GM21390 (cell line): Measurements from ENCODE around the gene TST.

ENCODE experiments used
- ATAC-seq: cut with Tn5 transposase; IDR thresholded peaks from one replicate; pipeline ENCODE4 v1.9.1; 2021; ENCODE audit not compliant: unreplicated experiment

The TST gene

GRCh38 chr22:36988075-36988832 is 31.0 kb downstream of the TST start:
- ATAC-seq, result no peak

GRCh38 chr22:36986242-36986821 is 32.9 kb downstream of the TST start:
- ATAC-seq, result no peak

- no peak for ATAC-seq
Measured at GRCh38 chr22:36985211-36985889, 33.9 kb downstream of the TST start.

GRCh38 chr22:36982136-36982535 is 37.1 kb downstream of the TST start:
- ATAC-seq, result no peak

GRCh38 chr22:36981247-36981775 is 37.9 kb downstream of the TST start:
- ATAC-seq, result no peak

- no peak for ATAC-seq
Measured at GRCh38 chr22:36979016-36979910, 40.0 kb downstream of the TST start.

- no peak for ATAC-seq
Measured at GRCh38 chr22:36977947-36978660, 41.1 kb downstream of the TST start.

- ATAC-seq, result no peak
Measured at GRCh38 chr22:36977401-36977861, 41.8 kb downstream of the TST start.

- no peak for ATAC-seq
Measured at GRCh38 chr22:36976606-36977005, 42.6 kb downstream of the TST start.

GRCh38 chr22:36971341-36972125 is 47.7 kb downstream of the TST start:
- no peak for ATAC-seq

- ATAC-seq, result no peak
Measured at GRCh38 chr22:36968249-36968964, 50.8 kb downstream of the TST start.

GRCh38 chr22:36966851-36967540 is 52.3 kb downstream of the TST start:
- no peak for ATAC-seq

GRCh38 chr22:36965696-36966095 is 53.6 kb downstream of the TST start:
- ATAC-seq, result no peak

GRCh38 chr22:36964106-36964505 is 55.1 kb downstream of the TST start:
- ATAC-seq, result no peak

- no peak for ATAC-seq
Measured at GRCh38 chr22:36963302-36963701, 55.9 kb downstream of the TST start.

GRCh38 chr22:36961626-36962025 is 57.6 kb downstream of the TST start:
- no peak for ATAC-seq
